Adrenal gland (tissue), 12 donors: ENCODE results near the gene COX19. TPM values are rescaled to one million over a fixed set of nuclear protein-coding genes. Genes with fewer than 3 reads are reported as not detected.
"Not testable (repeated sequence)": the region's sequence is repeated elsewhere in the genome, so short reads cannot be mapped to it uniquely, and the experiment has no call there.

ENCODE experiments used
- DNase-seq, 7 donors: peaks; one replicate each; pipeline ENCODE4 v3.0.0-alpha.2; 2019 to 2020
- H3K27ac ChIP-seq, 5 donors: fragments of 200-600 bp; sonication (generic) in 4 of 5; 1 replicate in 3 of 5; 2 replicates in 2 of 5; pipeline versions ENCODE4 v1.5.1 to v1.8.0; 2016 to 2020; ENCODE audit warnings: mild to moderate bottlenecking in 1 of 5
- H3K27me3 ChIP-seq: fragments of 200-600 bp; 2 replicates; pipeline ENCODE4 v1.8.0; 2021
- H3K36me3 ChIP-seq, 2 donors: fragments of 200-600 bp; replicated peaks in 1 of 2; 1 replicate in 1 of 2; 2 replicates in 1 of 2; pipeline versions ENCODE4 v1.5.1 to v1.8.0; 2018 to 2022
- H3K4me1 ChIP-seq, 2 donors: fragments of 200-600 bp; replicated peaks in 1 of 2; 1 replicate in 1 of 2; 2 replicates in 1 of 2; pipeline versions ENCODE4 v1.5.1 to v1.8.0; 2018 to 2021
- H3K4me3 ChIP-seq, 4 donors: fragments of 200-600 bp; sonication (generic) in 3 of 4; one replicate each; pipeline ENCODE4 v1.5.1; 2016 to 2018
- H3K9me3 ChIP-seq, 3 donors: fragments of 200-600 bp; sonication (generic) in 1 of 3; replicated peaks in 1 of 3; 1 replicate in 2 of 3; 2 replicates in 1 of 3; pipeline versions ENCODE4 v1.5.1 to v1.8.0; 2016 to 2021
- POLR2A ChIP-seq, 2 donors: fragments of 450-650 bp; IDR thresholded peaks; one replicate each; pipeline ENCODE4 v1.6.1; 2017; ENCODE audit warnings: antibody characterized with exemption in 2 of 2, mild to moderate bottlenecking in 2 of 2, moderate library complexity in 1 of 2
- WGBS, 4 donors: extraction: QIAGEN DNeasy Blood & Tissue Kit in 2 of 4; methylation state at CpG; one replicate each; pipeline versions ENCODE4 v1.1.5 to v1.1.7; 2013 to 2017; 5-methylcytosine and 5-hydroxymethylcytosine counted together
- intact Hi-C, 2 donors: fragments of 100-400 bp; cut with DNase I; formaldehyde crosslinking; loops; one replicate each; pipeline versions ENCODE4 v1.14.1 to v1.15.0; 2022 to 2023
- polyA plus RNA-seq, 3 donors: library from polyadenylated mRNA; stranded (reverse); fragments of 200-250 nt in 2 of 3; fragments of 350-450 nt in 1 of 3; fragmentation: Illumina TruSeq in 1 of 3; extraction: RNeasy Lipid Tissue Mini Kit (QIAGEN cat#74804) in 1 of 3; gene quantifications; one replicate each; pipeline ENCODE4 v1.2.3, GENCODE V29; 2013 to 2014
- total RNA-seq, 9 donors: library from RNA; depleted of rRNA in 4 of 9; stranded (reverse); fragments of >200 nt in 4 of 9; fragments of 120-200 nt in 1 of 9; fragmentation: NEBNext Ultra II Directional in 1 of 9; extraction: Animal tissue kit (Norgen Biotek cat#: 25700) in 1 of 9; gene quantifications; one replicate each; pipeline versions ENCODE4 v1.1.0 to v1.2.4, GENCODE V29; 2013 to 2023
- TF ChIP-seq, protein P1 (sequence below), 6 experiments: fragments of 450-650 bp in 4 of 6; fragments of 200-600 bp in 2 of 6; sonication (generic) in 1 of 6; IDR thresholded peaks; 1 replicate in 5 of 6; 2 replicates in 1 of 6; pipeline versions ENCODE4 v1.5.1 to v1.8.0; 2016 to 2021; ENCODE audit warnings: antibody characterized with exemption in 6 of 6, mild to moderate bottlenecking in 2 of 6, moderate library complexity in 1 of 6
- donor health status: healthy with polysubstance abuse.
- donor health status: Bipolar disorder and iron deficiency.
- donor health status: DM: yes; HTN: yes; CAD: no.
- donor health status: DM: no; HTN: no; CAD: no.
- donor health status: DM: no; HTN: no; CAD: no.
- donor health status: DM: yes; HTN: yes; CAD: no.

COX19 gene
- total and polyA plus RNA-seq, 12 donors: 9.1 to 32.4 (median 18.9) TPM

DNA sequence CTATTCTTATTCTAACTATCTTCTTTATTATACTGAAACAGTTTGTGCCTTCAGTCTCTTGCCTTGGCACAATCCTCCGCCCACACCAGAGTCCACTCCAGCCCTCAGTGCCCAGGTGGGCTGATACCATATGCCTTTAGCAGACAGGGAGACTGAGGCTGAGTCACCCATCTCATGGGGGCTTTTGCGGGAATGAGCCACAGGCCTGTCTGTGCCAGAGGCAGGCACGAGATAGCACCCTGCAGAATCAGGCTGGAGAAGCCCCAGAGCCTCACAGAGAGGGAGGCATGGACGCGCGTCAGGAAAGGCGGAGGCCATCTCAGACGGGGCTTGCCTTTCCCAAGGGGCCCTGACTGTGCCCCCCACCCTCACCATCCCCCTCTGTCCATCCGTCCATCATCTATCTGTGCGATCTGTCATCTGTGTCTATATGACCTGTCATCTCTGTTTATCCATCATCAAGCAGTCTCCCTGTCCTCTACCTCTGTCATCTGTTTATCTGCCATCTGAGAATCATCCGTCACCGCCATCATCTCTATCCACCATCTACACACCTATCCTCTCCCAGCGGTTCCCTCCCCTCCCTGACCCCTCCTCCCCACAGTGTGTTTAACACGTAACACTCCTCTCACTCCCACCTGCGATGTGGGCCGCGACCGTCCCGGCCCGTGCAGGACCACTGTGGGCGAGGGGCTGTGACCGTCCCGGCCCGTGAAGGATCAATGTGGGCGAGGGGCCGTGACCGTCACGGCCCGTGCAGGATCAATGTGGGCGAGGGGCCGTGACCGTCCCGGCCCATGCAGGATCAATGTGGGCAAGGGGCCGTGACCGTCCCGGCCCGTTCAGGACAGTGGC, 13.6 kb downstream of the COX19 start:
- 78 to 89% (median 86%) methylated on average over 24 to 37 of the region's 37 CpGs for WGBS, 4 donors
- H3K4me3 ChIP-seq: no peak overlapping the region
- peaks cover 0 to 3% of the 10 kb centered on the region in 2 donors for H3K36me3 ChIP-seq
- TF ChIP-seq POLR2A (IDR thresholded peaks at IDR 0.05): no peak
- TF ChIP-seq, protein P1, sequence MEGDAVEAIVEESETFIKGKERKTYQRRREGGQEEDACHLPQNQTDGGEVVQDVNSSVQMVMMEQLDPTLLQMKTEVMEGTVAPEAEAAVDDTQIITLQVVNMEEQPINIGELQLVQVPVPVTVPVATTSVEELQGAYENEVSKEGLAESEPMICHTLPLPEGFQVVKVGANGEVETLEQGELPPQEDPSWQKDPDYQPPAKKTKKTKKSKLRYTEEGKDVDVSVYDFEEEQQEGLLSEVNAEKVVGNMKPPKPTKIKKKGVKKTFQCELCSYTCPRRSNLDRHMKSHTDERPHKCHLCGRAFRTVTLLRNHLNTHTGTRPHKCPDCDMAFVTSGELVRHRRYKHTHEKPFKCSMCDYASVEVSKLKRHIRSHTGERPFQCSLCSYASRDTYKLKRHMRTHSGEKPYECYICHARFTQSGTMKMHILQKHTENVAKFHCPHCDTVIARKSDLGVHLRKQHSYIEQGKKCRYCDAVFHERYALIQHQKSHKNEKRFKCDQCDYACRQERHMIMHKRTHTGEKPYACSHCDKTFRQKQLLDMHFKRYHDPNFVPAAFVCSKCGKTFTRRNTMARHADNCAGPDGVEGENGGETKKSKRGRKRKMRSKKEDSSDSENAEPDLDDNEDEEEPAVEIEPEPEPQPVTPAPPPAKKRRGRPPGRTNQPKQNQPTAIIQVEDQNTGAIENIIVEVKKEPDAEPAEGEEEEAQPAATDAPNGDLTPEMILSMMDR (IDR thresholded peaks at IDR 0.05): no peak
- no peak overlapping the region for H3K27ac ChIP-seq
- peaks cover 22 to 29% of the 10 kb centered on the region in 2 donors for H3K4me1 ChIP-seq
- H3K9me3 ChIP-seq: no peaks in the 10 kb centered on the region
- DNase-seq: peak in 1 of 7 donors; percentile 21
- intact Hi-C loops: loop anchor here in 1 of 2 donors (10.0 kb wide), 1 partner anchor 77 kb away; no protein-coding TSS in a partner anchor
- H3K27me3 ChIP-seq: no peaks in the 10 kb centered on the region

DNA sequence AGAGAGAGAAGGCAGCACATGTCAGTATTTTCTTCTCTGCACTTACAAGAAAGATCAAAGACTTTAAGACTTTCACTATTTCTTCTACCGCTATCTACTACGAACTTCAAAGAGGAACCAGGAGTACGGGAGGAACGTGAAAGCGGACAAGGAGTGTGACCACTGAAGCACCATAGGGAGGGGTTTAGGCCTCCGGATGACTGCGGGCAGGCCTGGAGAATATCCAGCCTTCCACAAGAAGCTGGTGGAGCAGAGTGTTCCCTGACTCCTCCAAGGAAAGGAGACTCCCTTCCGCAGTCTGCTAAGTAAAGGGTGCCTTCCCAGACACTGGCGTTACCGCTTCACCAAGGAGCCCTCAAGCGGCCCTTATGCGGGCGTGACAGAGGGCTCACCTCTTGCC, 14.4 kb downstream of the COX19 start:
- peak in 1 of 7 donors; percentile 10 for DNase-seq
- WGBS, 4 donors: 65 to 76% (median 72%) methylated on average over 13 of the region's 13 CpGs
- intact Hi-C loops: loop anchor here in 1 of 2 donors (10.0 kb wide), 1 partner anchor 76 kb away; no protein-coding TSS in a partner anchor
- H3K27me3 ChIP-seq, H3K27ac ChIP-seq, H3K9me3 ChIP-seq, H3K4me3 ChIP-seq, H3K36me3 ChIP-seq: not testable (repeated sequence)
- H3K4me1 ChIP-seq: peaks cover 21 to 22% of the 10 kb centered on the region in 2 donors

DNA sequence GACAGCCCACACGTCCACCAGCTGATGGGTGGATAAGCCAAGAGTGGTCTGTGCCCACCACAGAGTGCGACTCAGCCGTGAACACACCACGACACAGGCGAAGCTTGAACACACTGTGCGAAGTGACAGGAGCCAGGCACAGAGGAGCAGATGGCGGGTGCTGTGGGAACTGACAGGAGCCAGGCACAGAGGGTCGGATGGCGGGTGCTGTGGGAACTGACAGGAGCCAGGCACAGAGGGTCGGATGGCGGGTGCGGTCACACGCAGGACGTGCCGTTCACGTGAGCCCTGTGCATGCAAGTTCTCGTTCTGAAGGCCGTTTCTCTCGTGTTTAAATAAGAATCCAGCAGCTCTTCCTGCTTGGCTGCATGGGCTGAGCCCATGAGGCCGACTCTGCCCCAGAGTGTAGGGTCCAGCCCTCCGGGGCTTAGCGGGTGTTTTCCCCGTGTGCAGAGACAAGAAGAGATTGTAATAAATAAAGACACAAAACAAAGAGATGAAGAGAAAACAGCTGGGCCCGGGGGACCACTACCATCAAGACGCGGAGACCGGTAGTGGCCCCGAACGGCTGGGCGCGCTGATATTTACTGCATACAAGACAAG, 15.0 kb downstream of the COX19 start:
- TF ChIP-seq POLR2A (IDR thresholded peaks at IDR 0.05): no peak
- TF ChIP-seq, protein P1 (IDR thresholded peaks at IDR 0.05): no peak
- intact Hi-C loops: loop anchor here in 1 of 2 donors (10.0 kb wide), 1 partner anchor 76 kb away; no protein-coding TSS in a partner anchor
- Histone ChIP-seq H3K9me3 (no peaks in the 10 kb centered on the region), H3K36me3 (no peaks in the 10 kb centered on the region), H3K4me1 (peaks cover 15 to 16% of the 10 kb centered on the region in 2 donors), H3K27me3 (no peaks in the 10 kb centered on the region), H3K27ac (no peak overlapping the region), H3K4me3 (no peak overlapping the region)
- DNase-seq: peak in 1 of 7 donors; percentile 11
- 71 to 78% (median 73%) methylated on average over 24 to 31 of the region's 31 CpGs for WGBS, 4 donors

DNA sequence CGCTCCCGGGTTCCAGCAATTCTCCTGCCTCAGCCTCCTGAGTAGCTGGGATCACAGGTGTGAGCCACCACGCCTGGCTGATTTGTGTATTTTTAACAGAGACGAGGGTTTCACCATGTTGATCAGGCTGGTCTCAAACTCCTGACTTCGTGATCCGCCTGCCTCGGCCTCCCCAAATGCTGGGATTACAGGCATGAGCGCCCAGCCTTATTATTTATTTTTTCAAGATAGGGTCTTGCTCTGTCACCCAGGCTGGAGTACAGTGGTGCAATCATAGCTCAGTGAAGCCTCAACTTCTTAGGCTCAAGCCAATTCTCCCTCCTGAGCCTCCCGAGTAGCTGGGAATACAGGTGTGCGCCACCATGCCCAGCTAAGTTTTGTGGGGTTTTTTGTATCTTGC, 15.6 kb downstream of the COX19 start:
- H3K27ac ChIP-seq, H3K9me3 ChIP-seq, DNase-seq, H3K4me3 ChIP-seq, H3K4me1 ChIP-seq, H3K36me3 ChIP-seq, H3K27me3 ChIP-seq: not testable (repeated sequence)
- intact Hi-C loops: loop anchor here in 1 of 2 donors (10.0 kb wide), 2 partner anchors 75 to 175 kb away; no protein-coding TSS in a partner anchor
- WGBS, 4 donors: 88 to 97% (median 90%) methylated on average over 10 of the region's 10 CpGs

DNA sequence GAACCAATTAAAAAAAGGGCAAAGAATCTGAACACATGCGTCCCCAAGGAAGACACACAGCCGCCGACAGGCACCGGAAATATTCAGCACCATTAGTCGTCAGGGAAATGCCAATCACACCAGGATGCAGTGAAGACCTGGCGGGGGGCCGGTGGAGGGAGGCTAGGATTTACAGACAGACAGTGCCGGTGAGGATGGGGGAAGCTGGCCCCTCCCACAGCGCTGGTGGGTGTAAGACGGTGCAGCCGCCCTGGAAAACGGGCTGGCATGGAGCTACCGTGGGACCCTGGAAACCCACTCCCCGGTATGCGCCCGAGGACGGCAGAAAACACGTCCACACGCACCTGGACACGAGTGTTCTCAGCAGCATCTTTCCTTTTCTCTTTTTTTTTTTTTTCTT, 16.1 kb downstream of the COX19 start:
- Histone ChIP-seq H3K27me3 (no peaks in the 10 kb centered on the region), H3K27ac (no peak overlapping the region), H3K4me3 (no peak overlapping the region), H3K36me3 (no peaks in the 10 kb centered on the region), H3K4me1 (peaks cover 4 to 5% of the 10 kb centered on the region in 2 donors), H3K9me3 (no peaks in the 10 kb centered on the region)
- DNase-seq: no peak
- TF ChIP-seq, protein P1 (IDR thresholded peaks at IDR 0.05): no peak
- TF ChIP-seq POLR2A (IDR thresholded peaks at IDR 0.05): no peak
- intact Hi-C loops: loop anchor here in 1 of 2 donors (10.0 kb wide), 1 partner anchor 174 kb away; no protein-coding TSS in a partner anchor
- WGBS, 4 donors: 74 to 82% (median 77%) methylated on average over 20 of the region's 20 CpGs
